K562 treated with DMSO at 1 percent for 4 hours (cell line): Measurements from ENCODE around the gene SLC25A47. TPM values are rescaled to one million over a fixed set of nuclear protein-coding genes. Genes with fewer than 3 reads are reported as not detected.

Experiments used
- total RNA-seq: library from RNA; unstranded; fragments of 300-600 nt; gene quantifications from 2 replicates; pipeline ENCODE4 v1.2.3, GENCODE V29; 2022; ENCODE audit not compliant: insufficient read depth

Gene SLC25A47
- total RNA-seq, result not detected in 2 replicates

GRCh38 chr14:100323121-100323941 is at the start of gene SLC25A47:
SLC25A47 (plus strand) TSS chr14:100323339; CDS start chr14:100323415, 76 bp downstream.

DNA sequence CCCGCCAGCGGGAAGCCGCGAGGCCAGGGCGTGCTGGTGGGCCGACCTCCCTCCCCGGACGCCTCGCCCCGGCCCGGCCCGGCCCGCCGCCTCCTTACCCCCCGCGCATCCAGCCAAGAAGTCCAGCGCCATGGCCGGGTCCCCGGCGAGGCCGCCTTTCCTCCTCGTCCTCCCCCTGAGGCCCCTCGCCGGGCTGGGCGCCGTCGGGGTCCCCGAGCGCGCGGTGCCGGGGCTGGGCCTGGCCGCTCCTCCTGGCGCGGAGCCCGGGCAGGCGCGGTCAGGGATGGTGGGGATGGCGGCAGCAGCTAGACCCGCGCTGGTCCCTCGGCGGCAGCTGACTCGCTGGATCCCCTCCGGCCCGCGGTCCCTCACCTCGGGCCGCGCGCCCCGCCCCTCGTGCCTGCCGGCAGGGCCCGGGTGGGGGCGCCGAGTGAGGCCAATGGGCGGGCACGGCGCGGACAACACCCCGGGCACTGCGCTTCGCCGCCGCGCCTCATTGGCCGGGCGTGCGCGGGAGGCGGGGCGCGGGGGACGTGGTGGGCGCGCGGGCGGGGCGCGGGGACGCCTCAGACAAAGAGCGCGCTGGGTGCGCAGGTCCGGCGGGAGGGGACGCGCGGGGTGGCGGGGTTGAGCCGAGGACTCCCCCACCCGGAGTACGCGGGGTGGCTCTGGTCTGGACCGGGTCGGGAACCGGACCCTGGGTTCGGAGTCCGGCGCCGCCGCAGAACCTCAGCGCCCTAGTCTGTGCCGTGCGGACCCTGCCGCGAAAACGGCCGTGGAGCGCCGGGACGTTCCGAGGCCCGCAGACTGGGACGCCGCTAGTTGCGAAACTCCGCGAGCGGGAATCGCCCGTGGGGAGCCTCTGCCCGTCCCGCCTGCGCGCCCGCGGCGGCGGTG is 16.8 kb upstream of the SLC25A47 start, which contains the start of gene SLC25A29:
Gene SLC25A29 (minus strand): TSS at position 344 of the 897 bp plus-strand sequence. CDS start 212 bp downstream, at position 132.

DNA sequence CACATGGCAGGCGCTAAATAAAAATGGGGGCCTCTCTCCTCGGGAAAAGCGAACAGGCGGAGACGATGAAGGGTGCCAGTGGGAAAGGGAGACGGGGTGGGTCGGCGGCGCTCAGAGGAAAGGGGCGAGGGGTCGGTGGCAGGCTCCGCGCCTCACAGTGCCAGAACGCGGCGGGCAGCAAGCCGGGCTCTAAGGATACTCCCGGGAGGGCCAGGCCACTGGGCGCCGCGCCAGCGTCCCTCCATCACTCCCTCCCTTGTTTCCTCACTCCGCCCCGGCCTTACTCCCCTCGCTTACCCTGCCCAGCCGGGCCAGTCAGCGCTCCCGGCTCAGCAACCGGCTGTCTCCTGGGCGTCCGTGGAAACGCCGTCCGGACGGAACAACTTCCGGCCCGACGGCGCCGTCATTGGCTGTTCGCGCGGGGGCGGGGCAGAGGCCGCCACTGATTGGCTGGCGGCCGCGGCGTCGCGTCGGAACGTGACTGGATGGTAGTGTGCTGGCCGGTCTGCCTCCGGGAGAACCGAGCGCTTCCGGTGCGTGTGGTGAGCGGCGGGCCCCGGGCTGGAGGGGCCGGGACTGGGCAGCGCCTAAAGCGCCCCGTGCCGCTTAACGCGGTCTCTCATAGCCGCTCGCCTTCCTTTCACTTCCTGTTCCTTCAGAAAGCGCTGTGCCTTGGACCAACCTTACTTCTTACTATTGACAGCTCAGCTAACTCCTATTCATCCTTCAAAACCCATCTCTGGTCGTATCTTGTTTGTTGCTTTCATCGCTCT is 53.0 kb downstream of the SLC25A47 start, which contains the start of gene WDR25:
Gene WDR25 (plus strand): TSS at position 523 of the 773 bp plus-strand sequence.

Other genes with a start within 250 kb of the SLC25A47 start
- gene DEGS2, start 163.7 kb upstream of the SLC25A47 start, total RNA-seq, result 6.0 and 8.4 TPM in 2 replicates
- gene YY1, start 84.2 kb upstream of the SLC25A47 start, total RNA-seq, result 33.0 and 40.5 TPM in 2 replicates
- 3.1 and 3.8 TPM in 2 replicates for gene SLC25A29, start 16.9 kb upstream of the SLC25A47 start, total RNA-seq
- 13.0 and 15.8 TPM in 2 replicates for gene WDR25, start 53.1 kb downstream of the SLC25A47 start, total RNA-seq